ENCODE measurements around the gene CPPED1. TPM values are rescaled to one million over a fixed set of nuclear protein-coding genes. Genes with fewer than 3 reads are reported as not detected.

The CPPED1 gene
- total RNA-seq, 1 experiment from 2014 or later = 7.9 TPM

GRCh38 chr16:12764813-12765488 lies 38.7 kb downstream of the CPPED1 start:
- TF ChIP-seq, protein P1, sequence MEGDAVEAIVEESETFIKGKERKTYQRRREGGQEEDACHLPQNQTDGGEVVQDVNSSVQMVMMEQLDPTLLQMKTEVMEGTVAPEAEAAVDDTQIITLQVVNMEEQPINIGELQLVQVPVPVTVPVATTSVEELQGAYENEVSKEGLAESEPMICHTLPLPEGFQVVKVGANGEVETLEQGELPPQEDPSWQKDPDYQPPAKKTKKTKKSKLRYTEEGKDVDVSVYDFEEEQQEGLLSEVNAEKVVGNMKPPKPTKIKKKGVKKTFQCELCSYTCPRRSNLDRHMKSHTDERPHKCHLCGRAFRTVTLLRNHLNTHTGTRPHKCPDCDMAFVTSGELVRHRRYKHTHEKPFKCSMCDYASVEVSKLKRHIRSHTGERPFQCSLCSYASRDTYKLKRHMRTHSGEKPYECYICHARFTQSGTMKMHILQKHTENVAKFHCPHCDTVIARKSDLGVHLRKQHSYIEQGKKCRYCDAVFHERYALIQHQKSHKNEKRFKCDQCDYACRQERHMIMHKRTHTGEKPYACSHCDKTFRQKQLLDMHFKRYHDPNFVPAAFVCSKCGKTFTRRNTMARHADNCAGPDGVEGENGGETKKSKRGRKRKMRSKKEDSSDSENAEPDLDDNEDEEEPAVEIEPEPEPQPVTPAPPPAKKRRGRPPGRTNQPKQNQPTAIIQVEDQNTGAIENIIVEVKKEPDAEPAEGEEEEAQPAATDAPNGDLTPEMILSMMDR (conservative IDR thresholded peaks at IDR 0.05) = no peak
- no peak overlapping the region for H2BK15ac ChIP-seq (ENCODE audit: low read depth, low read length)
- no peaks in the 10 kb centered on the region for H3K79me2 ChIP-seq (ENCODE audit: insufficient read depth, low read length)
- Mint-ChIP-seq H3K9me3 (no peaks in the 10 kb centered on the region), H3K4me1 (no peaks in the 10 kb centered on the region), H3K27me3 (ENCODE audit: low read depth) (no peaks in the 10 kb centered on the region), H3K36me3 (ENCODE audit: insufficient read depth in 1 of 3, low read depth in 3 of 3) (peaks cover 0 to 3% (median 0%) of the 10 kb centered on the region in 3 experiments; a peak in 1 of 7 replicates), H3K4me3 (no peak overlapping the region), H3K27ac (peak overlapping the region in 1 of 3 experiments; percentile 31; a peak in 1 of 7 replicates)
- H4K91ac ChIP-seq (ENCODE audit: insufficient read length, low read depth, low read length) = no peak overlapping the region
- H3K23me2 ChIP-seq (ENCODE audit: insufficient read length, low read depth, low read length, poor library complexity, severe bottlenecking) = no peaks in the 10 kb centered on the region
- no peak overlapping the region for H2BK5ac ChIP-seq (ENCODE audit: insufficient read length, low read length)
- H3K9me3 ChIP-seq (ENCODE audit: control insufficient read depth, low read depth, low read length) = no peaks in the 10 kb centered on the region
- no peak overlapping the region for H2AFZ ChIP-seq (ENCODE audit: low read length)
- H3K4ac ChIP-seq (ENCODE audit: low read depth, low read length) = no peak overlapping the region
- H3K27ac ChIP-seq (ENCODE audit: insufficient read length, low read depth, low read length) = no peak overlapping the region
- H2AK5ac ChIP-seq (ENCODE audit: insufficient read length, low read length) = no peak overlapping the region
- no peak for DNase-seq
- no peak overlapping the region for H2BK12ac ChIP-seq (ENCODE audit: insufficient read length, low read depth, low read length)
- H3T11ph ChIP-seq (ENCODE audit: low read length) = no peak overlapping the region
- no peak overlapping the region for H2BK120ac ChIP-seq (ENCODE audit: low read depth, low read length, poor library complexity, severe bottlenecking)
- H3K4me1 ChIP-seq (ENCODE audit: insufficient read depth, low read length) = no peaks in the 10 kb centered on the region
- no peak overlapping the region for H4K5ac ChIP-seq (ENCODE audit: insufficient read length, low read depth, low read length)
- H3K56ac ChIP-seq (ENCODE audit: insufficient read length, low read depth, low read length) = no peak overlapping the region
- no peak overlapping the region for H3K18ac ChIP-seq (ENCODE audit: insufficient read length, low read depth, low read length)
- H3K9ac ChIP-seq (ENCODE audit: extremely low read depth, insufficient read length, low read length) = no peak overlapping the region
- no peak overlapping the region for H3K23ac ChIP-seq (ENCODE audit: insufficient read length, low read depth, low read length)
- no peak overlapping the region for H2BK20ac ChIP-seq (ENCODE audit: low read depth, low read length, poor library complexity, severe bottlenecking)
- no peaks in the 10 kb centered on the region for H4K20me1 ChIP-seq (ENCODE audit: control insufficient read depth, insufficient read depth, insufficient read length)
- H3K79me1 ChIP-seq (ENCODE audit: insufficient read depth, low read depth, low read length, poor library complexity, severe bottlenecking) = no peaks in the 10 kb centered on the region
- H3K4me2 ChIP-seq (ENCODE audit: insufficient read depth, insufficient read length, low read length) = no peak overlapping the region
- H4K8ac ChIP-seq (replicated peaks; ENCODE audit: insufficient read length, low read depth, low read length) = no peak overlapping the region
- no CpG with 5 or more reads among the region's 6 CpGs for WGBS (ENCODE audit: extremely low coverage, insufficient read length, low lambda C conversion rate)
- no peaks in the 10 kb centered on the region for H3K27me3 ChIP-seq (ENCODE audit: insufficient read depth, low read length)
- H3K14ac ChIP-seq (ENCODE audit: insufficient read depth, low read length) = no peak overlapping the region
